RWPE2 (cell line): ENCODE data around the gene HIGD2A.

Experiments used
- ATAC-seq: fragments of 200-7000 bp; cut with Tn5 transposase; 3 replicates; pipeline ENCODE4 v1.9.1; 2021; ENCODE audit warnings: low read depth
- DNase-seq: peaks from one replicate; pipeline ENCODE4 v3.0.0-alpha.2; 2020; ENCODE audit warnings: low spot score
- H3K27ac ChIP-seq: fragments of 450-650 bp; 2 replicates; pipeline ENCODE4 v1.5.1; 2017; ENCODE audit warnings: mild to moderate bottlenecking; ENCODE audit not compliant: poor library complexity, severe bottlenecking
- H3K27me3 ChIP-seq: fragments of 250-450 bp; sonication (Bioruptor Pico); 2 replicates; pipeline ENCODE4 v1.5.1; 2021; ENCODE audit warnings: mild to moderate bottlenecking, moderate library complexity; ENCODE audit not compliant: insufficient read depth, poor library complexity, severe bottlenecking
- H3K36me3 ChIP-seq: fragments of 250-450 bp; sonication (Bioruptor Pico); 2 replicates; pipeline ENCODE4 v1.5.1; 2020; ENCODE audit warnings: low read depth, mild to moderate bottlenecking, moderate library complexity
- H3K4me1 ChIP-seq: fragments of 250-450 bp; sonication (Bioruptor Pico); 2 replicates; pipeline ENCODE4 v1.5.1; 2021; ENCODE audit warnings: mild to moderate bottlenecking, moderate library complexity; ENCODE audit not compliant: insufficient read depth, poor library complexity, severe bottlenecking
- H3K4me3 ChIP-seq: fragments of 250-450 bp; sonication (Bioruptor Pico); 2 replicates; pipeline ENCODE4 v1.5.1; 2021; ENCODE audit warnings: mild to moderate bottlenecking, moderate library complexity; ENCODE audit not compliant: severe bottlenecking
- H3K9me3 ChIP-seq: fragments of 250-450 bp; sonication (Bioruptor Pico); 2 replicates; pipeline ENCODE4 v1.5.1; 2021; ENCODE audit warnings: mild to moderate bottlenecking, moderate library complexity; ENCODE audit not compliant: severe bottlenecking
- TF ChIP-seq, protein P1 (sequence below): fragments of 450-650 bp; IDR thresholded peaks from one replicate; pipeline ENCODE4 v1.5.1; 2017; ENCODE audit warnings: mild to moderate bottlenecking, moderate library complexity; ENCODE audit not compliant: poor library complexity, severe bottlenecking

HIGD2A gene

DNA sequence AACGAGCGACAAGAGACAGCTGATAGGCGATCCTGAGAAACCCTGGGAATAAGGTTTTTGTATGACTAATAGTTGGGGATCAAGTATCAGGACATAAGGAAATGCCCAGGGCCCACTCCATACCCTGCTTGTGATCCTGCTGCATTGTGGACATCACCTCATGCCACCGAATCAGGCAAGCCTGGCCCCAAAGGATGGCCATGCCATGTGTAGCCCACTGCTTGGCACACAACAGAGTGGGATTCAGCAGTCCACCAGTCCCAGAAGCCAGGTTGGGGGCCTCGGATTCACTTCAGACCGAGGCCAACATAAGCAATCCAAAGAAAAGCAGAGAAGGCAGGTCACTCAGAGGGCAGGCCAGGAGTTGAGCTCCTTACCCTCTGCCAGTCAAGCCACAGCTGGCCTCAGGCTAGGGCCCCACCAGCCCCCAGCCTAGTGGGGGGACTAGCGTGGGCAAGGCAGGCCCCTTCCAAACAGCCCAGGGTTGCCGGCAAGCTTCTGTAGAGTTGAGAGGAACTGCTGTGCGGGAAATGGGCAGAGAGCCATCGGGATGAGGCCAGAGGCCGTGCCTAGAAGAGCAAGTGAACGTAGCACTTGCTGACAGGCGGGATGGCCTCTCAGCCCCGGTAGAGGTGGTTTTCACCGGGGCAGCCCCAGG, 5.2 kb upstream of the HIGD2A start:
- peaks cover 65% of the 10 kb centered on the region for H3K36me3 ChIP-seq
- H3K4me1 ChIP-seq = peaks cover 6% of the 10 kb centered on the region
- H3K27me3 ChIP-seq = no peaks in the 10 kb centered on the region
- H3K9me3 ChIP-seq = no peaks in the 10 kb centered on the region
- TF ChIP-seq, protein P1, sequence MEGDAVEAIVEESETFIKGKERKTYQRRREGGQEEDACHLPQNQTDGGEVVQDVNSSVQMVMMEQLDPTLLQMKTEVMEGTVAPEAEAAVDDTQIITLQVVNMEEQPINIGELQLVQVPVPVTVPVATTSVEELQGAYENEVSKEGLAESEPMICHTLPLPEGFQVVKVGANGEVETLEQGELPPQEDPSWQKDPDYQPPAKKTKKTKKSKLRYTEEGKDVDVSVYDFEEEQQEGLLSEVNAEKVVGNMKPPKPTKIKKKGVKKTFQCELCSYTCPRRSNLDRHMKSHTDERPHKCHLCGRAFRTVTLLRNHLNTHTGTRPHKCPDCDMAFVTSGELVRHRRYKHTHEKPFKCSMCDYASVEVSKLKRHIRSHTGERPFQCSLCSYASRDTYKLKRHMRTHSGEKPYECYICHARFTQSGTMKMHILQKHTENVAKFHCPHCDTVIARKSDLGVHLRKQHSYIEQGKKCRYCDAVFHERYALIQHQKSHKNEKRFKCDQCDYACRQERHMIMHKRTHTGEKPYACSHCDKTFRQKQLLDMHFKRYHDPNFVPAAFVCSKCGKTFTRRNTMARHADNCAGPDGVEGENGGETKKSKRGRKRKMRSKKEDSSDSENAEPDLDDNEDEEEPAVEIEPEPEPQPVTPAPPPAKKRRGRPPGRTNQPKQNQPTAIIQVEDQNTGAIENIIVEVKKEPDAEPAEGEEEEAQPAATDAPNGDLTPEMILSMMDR = no peak
- DNase-seq (no peak), ATAC-seq (peak; percentile 2; the same call in 1 of the 3 replicates)
- H3K4me3 ChIP-seq = no peak overlapping the region
- no peak overlapping the region for H3K27ac ChIP-seq

DNA sequence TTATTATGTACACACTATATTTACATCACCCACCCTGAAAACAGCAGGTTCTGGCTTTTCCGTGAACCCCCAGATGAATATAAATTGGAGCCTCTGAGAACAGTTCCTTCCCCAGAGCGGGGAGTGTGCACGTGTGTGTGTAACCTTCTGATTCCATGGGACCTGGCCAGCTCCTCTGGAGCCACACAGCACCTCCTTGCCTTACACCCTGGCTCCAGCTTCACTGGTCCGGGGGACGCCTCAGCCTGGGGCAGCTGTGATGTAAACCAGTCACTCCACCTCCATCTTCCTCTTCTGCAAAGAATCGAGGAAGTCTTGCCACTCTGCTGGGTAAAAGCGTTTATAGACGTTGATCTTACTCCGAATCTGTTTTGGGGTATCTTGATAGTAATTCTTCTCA, 4.6 kb upstream of the HIGD2A start:
- H3K4me3 ChIP-seq = no peak overlapping the region
- TF ChIP-seq, protein P1 = no peak
- no peak for ATAC-seq
- no peaks in the 10 kb centered on the region for H3K27me3 ChIP-seq
- no peak for DNase-seq
- no peak overlapping the region for H3K27ac ChIP-seq
- no peaks in the 10 kb centered on the region for H3K9me3 ChIP-seq
- peaks cover 6% of the 10 kb centered on the region for H3K4me1 ChIP-seq
- H3K36me3 ChIP-seq = peaks cover 65% of the 10 kb centered on the region

DNA sequence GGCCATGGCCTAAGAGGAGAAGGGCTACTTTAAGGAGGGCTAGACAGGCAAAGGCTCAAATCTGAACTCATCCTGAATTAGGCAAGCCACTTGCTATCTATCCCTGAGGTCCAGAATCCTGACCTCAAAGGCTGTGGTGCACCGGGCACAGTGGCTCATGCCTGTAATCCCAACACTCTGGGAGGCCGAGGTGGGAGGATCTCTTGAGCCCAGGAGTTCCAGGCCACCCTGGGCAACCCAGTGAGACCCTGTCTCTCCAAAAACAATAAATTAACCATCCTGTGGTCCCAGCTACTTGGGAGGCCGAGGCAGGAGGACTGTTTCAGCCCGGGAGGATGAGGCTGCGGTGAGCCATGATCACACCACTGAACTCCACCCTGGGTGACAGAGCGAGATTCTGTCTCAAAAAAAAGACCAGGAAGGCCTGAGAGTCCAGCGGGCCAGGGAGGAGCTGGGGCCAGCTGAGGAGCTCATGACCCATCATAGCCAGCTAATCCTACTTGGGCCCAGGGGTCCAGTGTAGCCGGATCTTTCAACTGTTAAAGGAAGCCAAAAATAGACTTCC, 4.1 kb upstream of the HIGD2A start:
- Histone ChIP-seq H3K36me3 (peaks cover 67% of the 10 kb centered on the region), H3K27ac (no peak overlapping the region), H3K4me1 (peaks cover 6% of the 10 kb centered on the region), H3K4me3 (no peak overlapping the region), H3K9me3 (no peaks in the 10 kb centered on the region), H3K27me3 (no peaks in the 10 kb centered on the region)
- ATAC-seq (no peak), DNase-seq (no peak)
- TF ChIP-seq, protein P1 = no peak

DNA sequence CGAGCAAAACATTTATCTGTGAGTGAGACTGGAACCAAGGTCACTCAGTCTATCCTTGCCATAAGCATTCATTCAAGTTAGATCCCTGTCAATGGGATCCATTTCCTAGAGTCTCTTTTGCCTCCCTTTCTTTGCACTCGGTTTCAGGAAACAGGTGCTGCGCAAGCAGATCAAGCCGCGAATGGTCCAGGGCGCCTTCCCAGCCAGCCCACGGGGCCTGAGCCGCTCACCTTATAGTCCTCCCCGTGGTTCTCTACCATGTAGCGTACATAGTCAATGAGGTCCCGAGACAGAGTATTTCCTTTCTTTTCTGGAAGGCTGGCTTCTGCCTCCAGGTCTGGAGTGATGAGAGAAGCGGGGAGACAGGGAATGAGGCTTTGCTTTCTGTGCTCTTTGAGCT, 3.6 kb upstream of the HIGD2A start:
- Histone ChIP-seq H3K4me1 (peaks cover 10% of the 10 kb centered on the region), H3K27ac (no peak overlapping the region), H3K4me3 (no peak overlapping the region), H3K9me3 (no peaks in the 10 kb centered on the region), H3K27me3 (no peaks in the 10 kb centered on the region), H3K36me3 (peaks cover 70% of the 10 kb centered on the region)
- ATAC-seq = no peak
- no peak for DNase-seq
- TF ChIP-seq, protein P1 = no peak

DNA sequence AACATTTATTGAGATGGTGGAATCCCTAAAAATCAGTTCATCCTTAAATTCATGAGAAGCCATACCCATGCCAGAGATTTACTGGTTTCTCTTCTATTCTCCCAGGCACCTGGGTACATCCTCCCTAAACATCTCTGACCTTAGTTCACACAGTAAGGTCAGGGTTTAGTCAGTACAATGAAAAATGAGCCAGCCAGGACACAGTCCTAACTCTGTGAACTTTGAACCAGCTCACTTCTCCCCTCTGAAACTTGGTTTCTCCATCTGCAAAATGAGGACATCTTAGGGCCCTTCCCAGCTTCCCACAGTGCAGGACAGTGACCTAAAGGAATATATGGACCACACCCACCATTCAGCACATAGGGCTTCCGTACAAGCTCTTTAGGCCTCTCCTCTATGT, 2.1 kb upstream of the HIGD2A start:
- Histone ChIP-seq H3K27me3 (no peaks in the 10 kb centered on the region), H3K4me3 (no peak overlapping the region), H3K36me3 (peaks cover 82% of the 10 kb centered on the region), H3K27ac (no peak overlapping the region), H3K4me1 (peaks cover 10% of the 10 kb centered on the region), H3K9me3 (no peaks in the 10 kb centered on the region)
- no peak for DNase-seq
- ATAC-seq = no peak
- TF ChIP-seq, protein P1 = no peak
